Measurements from ENCODE around the gene SLC7A1.

Gene SLC7A1

DNA sequence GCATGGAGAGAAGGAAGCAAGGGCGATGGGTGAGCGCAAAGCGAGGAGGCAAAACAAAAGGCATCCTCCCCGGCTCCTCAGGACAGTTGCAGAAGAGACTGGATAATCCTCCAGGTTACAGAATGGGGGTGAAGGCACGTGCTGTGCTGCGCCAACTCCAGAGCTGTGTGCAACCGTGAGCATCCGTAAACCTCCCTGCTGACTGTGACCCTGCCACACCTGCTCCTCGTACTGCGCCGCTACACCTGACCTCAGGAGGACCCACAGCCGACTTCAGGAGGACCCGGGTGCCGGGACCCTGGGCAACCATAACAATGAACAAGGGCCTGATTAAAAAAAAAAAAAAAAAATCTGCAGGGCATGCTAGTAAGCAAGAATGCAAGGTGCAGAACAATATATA, 68.7 kb downstream of the SLC7A1 start:
- no peak for DNase-seq

DNA sequence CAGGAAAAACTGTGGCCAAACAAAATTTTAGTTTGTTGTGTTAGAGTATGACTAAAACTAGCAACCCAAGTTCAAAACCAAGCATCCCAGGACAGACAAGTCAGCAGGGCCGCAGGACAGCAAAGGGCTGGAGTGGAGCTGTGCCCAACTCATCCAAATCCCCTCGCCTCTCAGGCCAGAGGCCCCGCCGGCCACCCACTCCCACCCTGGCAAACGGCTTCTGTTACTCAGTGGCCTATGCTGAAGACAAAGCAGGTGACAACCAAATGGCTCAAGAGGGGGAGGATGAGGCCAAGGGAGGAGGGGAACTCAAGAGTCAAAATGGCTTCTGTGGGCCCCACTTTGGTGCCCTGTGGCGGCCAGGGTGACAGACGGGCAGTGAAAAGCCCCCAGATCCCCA, 69.7 kb downstream of the SLC7A1 start:
- no peak for DNase-seq

DNA sequence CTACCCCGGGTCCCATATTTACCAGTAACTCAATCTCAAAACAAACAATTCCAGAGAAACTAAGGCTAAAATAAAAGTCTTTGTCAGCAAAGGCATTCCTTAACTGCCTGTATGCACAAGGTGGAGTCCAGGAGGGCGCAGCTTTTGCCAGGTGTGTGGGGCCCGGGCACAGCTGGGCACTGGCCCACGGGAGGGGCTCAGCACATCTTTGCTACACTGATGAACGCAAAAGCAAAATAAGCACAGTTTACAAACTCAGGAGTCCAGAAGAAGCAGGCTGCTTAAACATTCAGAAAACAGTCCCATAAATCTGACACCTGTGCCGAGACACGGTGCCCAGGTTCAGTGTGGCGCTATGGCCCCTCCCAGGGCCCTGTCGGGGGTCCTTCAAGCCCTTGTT, 70.8 kb downstream of the SLC7A1 start:
- no peak for DNase-seq

DNA sequence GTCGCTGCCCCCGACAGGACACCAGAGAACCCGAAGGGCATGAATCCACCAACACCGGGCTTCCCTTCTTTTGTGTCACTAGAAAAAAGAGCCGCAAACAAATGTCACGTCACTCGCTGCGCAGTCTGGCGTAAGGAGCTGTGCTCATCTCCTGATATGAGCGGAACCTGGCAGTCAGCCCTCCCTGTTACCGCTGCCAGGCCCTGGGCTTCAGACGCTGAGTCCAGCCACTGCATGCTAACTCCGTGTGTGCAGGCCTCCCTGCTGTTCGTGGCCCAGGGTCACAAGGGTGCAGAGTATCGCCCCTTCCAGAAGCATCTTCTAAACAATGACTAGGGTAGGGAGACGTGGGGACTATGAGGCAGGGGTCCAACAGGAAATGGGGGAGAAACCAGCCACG, 71.3 kb downstream of the SLC7A1 start:
- DNase-seq, result no peak

DNA sequence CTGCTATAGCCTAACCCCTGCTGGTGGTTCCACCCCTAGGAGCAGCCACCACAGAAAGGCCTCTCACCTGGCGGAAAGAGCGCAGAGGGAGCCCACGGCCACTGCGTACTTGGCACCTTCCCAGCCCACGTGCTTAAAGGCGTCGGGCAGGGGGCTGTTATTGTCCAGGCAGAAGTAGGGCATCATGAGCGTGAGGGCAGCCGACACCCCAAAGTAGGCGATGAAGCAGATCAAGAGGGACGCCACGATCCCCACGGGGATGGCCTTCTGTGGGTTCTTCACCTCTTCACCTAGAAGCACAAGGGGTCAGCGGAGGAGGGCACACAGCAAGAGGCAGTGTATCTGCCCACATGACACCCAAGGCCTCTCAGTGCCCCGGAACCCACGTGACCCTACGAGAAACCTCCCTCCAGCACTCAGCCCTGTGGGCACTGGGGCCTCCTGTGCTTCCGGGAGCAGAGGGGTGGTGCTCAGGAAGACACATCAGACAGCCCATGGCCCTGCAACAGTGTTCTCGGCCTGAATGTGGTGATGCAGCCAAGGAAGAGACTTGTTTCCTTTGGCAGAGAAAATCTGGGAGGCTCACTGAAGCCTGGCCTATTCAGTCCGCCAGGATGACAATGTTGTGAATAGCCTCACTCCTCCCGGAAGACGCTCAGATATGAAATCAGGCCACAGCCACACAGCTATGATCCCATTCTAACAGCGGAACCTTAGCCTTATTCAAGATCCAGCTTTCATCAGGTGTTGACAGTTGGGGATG, 72.1 kb downstream of the SLC7A1 start:
- no peak for DNase-seq

DNA sequence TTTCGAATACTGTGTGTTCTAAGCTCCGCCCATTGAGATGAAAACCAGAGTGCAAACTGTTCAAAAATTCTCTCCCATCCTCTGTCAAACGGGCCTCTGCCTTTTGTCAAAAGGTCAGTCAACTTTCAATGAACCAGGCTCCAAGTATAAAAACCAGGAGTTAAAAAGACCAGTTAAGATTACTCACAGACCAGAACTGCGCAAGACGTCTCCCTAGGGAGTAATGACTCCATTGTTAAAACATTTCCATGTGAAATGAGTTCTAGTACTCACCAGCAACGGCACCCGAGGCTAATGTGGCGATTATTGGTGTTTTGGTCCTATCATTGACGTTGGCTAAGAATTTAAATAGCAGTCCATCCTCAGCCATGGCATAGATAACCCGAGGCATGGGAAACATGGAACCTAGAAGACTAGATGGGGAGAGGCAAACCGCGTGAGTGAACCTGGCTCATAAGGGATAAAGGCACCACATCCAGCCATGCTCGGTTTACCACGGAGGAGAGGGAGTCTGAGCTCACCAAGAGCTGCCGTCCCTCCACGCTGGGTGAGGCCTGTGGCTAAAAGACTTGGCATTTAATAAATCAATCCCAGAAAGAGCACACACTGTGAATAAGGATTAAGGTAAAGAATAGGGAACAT, 73.3 kb downstream of the SLC7A1 start:
- DNase-seq, result no peak

DNA sequence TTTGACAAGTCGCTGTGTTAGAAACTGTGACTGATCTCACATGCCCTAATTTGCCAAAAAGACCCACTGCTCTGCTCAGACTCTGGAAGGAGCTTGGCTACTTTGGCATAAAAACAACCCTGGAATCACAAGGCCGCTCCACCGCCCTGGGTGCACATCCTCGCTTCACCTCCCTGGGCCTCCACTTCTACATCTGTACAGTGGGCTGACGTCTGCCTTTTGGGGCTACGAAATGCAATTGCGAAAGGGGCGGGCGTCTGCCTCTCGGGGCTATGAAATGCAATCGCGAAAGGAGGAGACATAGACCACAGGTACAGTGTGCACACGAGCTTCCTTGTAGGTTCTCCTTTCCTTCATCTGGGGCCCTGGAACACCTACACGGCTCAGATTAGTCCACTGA, 74.2 kb downstream of the SLC7A1 start:
- no peak for DNase-seq

DNA sequence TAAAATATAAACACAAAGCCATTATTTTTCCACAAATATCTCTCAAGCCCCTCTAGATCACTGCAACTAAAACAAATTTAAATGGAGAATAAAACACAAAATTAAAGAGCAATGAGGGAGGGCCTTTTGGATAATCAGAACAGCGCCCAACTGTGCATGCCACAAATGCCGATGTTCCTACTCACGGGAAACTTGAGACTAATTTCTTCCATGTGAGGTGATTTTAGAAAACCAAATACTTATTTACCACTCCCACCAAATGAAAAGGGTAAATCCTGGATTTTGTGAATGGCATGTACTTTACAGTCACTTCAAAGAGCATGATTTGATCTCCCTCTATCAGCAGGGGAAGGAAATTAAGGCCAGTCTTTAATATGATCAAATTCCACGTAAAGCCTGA, 74.8 kb downstream of the SLC7A1 start:
- no peak for DNase-seq

DNA sequence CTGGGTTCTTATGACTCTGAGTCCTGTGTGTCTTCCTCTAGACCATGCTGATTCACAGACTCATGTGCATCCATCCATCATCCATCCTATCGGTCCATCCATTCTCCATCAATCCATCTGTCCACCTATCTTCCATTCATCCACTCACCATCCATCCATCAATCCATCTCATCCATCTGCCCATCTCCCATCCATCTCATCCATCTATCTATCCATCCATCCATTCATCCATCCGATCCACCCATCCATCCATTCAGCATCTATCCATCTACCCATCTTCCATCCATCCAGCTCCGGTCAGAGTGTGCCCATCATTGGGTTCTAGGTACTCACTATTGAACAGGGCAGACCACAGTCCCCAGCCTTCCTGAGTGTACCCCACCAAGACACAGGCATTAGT, 75.6 kb downstream of the SLC7A1 start:
- no peak for DNase-seq

DNA sequence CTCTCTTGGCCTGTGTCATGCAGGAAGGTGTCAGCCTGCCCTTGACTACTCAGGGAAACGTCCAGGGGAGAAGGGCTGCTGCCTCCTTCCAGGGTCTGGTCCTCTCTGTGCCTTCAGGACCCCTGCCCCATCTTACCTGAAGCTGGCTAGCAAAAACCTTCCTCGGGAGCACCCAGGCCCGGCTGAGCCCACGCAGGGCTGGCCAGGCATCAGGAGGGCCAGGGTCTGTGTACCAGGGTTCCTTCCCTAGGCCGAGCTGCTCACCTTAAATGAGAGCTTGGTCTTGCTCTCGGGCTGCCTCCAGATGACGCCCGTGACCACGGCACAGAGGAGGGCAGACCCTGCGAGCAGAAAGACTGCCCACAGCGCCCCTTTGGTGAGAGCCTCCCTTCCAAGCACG, 78.6 kb downstream of the SLC7A1 start:
- no peak for DNase-seq

DNA sequence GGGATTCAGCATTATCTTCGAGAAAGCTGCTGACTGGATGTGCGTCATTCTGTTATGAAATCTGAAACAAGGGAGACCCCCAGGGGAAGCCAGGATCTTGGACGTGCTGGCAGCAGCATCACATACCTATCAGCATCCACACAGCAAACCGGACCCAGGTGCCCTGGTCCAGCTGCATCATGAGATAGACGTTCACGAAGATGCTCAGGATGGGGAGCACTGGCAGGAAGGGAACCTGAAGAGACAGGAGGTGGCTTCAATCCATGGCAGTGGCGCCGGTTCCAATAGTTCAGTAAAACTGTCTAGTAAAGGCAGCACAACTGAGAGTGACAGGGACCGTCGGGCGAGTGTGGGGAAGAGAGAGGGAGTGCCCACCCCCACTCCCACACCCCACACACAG, 79.5 kb downstream of the SLC7A1 start:
- DNase-seq, result no peak

DNA sequence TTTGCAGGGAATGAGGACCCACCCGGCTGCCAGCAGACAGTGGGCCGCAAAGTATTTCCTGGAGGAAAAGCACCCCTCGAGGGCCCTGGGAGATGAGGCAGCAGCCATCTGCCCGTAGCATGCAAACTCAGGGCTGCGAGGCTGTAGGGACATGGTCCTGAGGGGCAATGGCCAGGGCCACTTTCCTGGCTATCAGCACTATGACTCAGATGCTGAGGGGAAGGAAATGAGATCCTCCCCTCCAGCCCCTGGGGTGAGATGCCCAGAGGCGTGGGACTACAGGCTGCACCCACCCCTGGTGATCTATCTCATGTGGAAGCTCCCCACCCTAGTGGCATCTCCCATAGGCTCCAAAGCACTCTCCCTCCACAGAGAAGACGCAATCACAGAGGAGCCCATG, 80.1 kb downstream of the SLC7A1 start:
- DNase-seq, result no peak

DNA sequence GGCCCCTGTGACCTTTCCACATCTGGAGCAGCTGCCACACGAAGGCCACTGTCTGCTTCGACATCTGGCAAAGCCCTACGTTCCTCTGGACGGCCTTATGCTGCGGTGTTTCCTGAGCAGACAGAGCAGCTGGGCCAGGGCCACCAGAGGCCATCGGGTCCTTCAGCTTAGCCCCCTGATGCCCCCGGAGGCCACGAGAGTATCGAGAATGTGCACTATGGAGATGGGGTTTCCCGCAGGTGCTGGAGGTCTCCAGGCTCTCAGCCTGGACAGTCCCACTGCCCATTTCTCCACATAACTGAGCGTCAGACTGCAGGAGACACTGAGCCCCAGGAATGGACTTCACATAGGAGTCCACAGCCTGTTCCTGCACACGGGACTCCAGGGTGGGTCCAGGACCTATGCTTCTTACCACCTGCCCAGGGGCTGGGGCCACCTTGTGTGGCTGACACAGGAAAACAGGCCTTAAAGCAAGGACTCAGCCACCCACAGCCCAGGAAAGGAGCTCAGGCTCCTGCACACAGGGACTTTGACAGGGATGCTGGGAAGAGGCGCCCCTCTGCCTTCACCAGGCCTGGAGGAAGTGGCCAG, 80.7 kb downstream of the SLC7A1 start:
- DNase-seq, result no peak

DNA sequence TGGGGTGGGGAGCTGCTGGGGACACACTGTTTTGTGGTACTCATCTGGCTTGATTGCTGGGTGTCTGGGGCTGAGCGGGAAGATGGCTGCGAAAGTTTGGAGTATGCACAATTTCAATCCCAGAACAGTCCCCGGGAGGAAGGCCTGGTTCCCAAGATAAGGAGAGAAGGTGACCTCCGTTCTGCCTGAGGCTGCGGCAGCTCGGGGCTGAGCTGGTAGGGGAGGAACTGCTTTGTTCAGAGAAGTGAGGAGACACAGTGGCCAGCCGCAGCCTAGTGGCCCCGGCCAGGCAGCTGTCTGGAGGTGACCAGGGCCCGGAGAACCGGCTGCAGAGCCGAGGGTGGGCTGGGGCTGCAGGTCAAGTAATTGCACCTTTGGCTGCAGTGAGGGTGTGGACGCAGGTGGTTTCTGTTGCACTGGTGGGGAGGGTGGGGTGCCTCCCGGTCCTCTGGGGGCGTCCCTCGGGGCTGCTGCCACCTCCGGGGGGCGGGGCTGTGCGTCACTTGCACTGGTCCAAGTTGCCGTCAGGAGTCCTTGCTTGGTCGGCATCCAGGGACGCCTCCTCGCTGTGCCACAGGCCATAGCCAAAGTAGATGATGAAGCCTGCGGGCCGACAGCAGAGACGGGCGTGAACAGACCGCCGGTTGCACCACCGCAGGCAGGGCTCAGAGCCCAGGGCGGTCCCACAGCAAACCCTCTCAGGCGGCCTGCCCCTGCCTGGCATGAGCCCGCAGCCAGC, 81.3 kb downstream of the SLC7A1 start:
- no peak for DNase-seq

DNA sequence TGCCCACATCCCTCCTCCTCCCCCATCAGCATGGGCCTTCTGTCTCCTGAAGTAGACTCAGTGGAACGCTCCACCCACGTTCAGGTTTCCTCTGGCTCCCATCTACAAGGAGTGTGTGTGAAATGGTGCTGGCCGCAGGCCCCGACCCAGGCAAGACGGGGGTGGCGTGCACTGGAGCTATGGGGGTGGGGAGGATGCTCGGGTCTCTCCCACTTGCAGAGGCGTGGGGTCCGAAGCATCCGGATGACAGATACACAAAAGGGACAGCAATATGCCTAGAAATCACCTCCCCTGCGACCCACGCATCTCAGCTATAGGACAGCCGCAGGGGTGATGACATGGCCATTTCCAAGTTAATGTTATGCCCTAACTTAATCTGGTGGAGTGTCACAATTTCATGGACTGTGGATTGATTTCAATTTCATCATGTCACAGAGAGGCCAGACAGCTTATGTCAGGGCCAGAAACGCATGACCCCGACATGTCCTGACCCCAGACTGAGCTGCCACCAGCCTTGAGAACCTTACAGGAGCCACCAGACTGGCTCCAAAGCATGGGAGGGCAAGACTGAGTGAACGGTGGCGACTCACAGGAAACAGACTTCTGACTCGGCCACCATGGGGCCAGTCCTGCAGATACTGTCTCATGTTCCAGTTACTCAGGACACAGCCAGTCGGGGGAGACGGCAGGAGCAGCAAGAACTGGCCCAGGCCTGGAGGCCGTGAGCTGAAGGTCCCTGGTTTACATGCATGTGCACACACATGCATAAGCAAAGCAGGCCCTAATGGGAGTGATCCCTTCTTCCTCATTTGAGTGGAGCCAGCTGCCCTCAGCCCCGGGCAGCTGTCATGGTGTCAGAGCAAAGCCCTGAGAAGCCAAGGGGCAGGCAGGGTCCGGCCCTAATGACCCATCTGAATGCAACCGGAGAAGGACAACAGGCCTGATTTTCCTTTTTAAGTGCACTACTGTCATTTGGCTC, 82.2 kb downstream of the SLC7A1 start:
- DNase-seq, result no peak

DNA sequence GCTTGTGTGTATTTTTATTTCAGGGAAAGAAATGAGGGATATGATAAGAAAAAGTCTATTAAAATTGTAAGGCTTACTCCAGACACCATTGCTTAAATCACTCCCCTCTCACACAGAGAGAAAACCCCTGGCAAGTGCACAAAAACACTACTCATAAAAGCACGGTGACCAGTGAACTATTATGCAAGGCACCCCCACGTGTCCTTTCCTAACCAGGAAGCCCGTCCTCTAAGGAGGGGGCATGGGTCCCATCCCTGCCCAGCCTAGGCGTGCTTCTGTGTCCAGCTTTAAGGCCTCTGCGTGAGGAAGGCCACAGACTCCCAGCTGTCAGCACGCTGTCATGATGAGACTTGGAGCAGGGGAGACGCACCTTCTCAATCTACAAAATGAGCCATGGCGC, 83.5 kb downstream of the SLC7A1 start:
- no peak for DNase-seq

DNA sequence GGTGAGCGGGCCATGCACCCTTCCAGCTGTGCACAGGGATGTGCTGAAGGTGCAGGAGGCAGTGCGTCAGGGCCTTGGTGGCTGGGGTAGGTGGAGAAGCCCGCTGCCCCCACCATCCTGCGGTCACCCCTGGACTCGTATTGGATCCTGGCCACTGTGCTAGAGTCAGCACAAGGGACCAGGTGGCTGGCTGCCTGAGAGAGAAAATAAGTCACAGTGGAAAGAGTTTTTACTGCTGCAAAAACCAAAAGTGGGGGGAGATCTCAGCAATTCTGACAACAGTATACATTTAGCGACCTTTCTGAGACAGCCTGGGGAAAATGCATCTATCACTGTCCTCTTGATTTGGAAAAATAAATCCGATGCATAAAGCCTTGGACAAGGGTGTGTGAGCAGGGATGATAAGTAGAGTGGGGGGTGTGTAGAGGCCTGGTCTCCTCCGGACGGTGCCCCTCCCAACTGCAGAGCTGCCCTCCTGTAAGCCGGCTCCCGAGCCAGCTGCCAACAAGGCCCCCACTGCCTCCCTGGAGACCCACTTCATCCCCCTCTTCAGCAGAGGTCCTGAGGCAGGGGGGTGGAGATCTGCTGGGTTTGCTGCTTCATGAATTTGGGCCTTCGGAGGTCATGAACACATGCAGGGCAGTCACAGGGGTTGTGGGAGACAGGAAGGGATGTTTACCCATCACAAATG, 84.2 kb downstream of the SLC7A1 start:
- no peak for DNase-seq

DNA sequence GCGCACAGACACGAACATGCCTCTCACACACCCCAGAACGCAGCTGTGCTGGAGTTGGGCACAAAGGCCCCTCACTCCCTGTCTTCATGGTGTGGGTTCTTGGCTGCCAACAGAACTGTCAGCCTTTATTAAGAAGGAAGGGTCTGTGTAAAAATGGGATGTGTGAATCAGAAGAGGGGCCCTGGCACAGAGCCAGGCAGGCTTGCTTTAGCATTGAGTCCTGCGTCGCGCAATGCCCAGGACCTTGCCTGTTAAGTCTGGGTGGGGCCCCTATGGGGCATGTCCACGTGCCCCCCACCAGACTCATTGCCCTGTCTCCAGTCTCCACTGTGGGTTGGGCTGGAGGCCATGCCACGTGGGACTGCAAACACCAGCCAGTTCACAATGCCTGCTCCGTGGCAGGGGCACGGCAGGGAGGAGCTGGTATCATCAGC, 84.8 kb downstream of the SLC7A1 start:
- no peak for DNase-seq

DNA sequence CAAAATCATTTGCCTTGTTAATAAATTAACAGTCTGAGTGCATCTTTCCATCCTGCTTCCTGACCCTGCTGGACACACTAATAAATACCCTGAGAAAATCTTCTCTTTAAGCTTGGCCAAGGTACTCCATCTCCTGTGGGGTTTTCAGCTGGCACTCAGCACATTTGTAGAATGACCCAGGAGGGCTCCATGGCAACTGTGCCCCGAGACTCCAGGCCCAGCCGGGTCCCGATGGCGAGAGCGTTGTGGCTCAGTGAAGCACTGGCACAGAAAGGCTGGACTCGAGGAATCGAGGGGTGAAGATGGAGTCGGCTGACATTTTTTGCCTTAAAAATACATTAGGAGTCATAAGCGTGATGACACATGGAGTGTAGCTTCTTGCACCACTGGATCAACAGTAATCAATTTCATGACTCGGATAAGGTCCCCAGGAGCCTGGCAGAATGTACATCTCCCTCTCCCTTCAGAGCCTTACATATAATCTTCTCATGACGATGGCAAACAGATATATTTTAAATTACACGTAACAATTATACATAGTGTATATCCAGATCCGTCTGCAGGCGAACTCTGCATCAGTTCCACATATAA, 85.4 kb downstream of the SLC7A1 start:
- DNase-seq, result no peak

DNA sequence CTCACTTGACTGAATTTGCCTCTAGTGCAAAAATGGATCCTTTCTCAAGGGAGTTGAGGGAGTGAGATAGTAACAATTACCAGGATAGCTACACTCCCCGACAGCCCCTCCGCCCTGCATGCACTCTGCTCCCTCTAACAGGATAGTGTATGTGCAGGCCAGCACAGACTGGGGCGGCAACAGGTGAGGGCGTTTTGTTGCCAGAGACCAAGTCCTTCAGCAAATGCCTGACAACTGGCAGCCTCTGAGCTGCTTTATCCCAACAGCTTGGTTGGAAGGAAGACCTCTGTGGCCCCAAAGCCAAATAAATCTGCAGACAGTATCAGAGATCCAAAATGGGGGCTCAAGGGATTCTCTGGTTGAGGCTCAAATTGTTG, 86.6 kb downstream of the SLC7A1 start:
- no peak for DNase-seq

DNA sequence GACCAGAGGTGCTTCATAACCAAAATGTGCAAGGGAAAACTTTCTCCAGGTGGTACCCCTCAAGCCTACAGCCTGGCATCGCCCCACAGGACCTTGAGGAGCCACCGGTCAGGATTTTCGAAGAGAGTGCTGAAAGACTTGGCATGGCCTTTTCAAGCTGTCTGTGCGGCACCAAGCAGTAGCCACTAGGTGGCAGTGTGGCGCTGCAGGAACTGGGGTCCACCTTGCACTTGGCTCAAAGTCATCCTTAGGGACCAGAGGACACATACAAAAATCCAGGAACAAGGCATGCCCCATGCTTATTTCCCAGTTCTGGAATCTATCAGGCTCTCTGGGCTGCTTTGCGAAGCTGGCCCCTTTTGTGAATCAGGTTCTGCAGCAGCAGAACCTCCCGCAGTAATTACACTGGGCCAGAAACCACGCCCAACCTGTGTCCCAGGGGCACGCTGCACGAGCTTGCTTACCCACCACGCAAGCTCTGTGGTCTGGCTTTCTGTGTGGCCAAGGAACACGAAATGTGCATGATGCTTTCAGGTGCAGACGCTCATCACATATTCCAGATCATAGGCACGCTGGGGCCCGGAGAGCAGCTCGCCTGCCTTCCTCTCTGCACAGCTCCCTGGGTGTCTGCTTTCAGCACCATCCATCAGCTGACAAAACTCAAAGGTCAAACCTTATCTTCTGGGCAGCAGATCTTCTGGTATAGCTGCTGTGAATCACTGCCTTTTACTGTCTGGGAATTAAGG, 87.2 kb downstream of the SLC7A1 start:
- DNase-seq, result peak; percentile 77

All from activated CD4-positive, alpha-beta T cell treated with anti-CD3 and anti-CD28 coated beads, Interleukin-10, Interleukin-2, amounts not matched to agents 100 ng/mL and 50 ng/mL, durations not matched to agents 16 hours and 8 hours (primary cell).